PC-3 (cell line): Measurements from ENCODE around the gene AGPAT1.

Experiments used
- CTCF ChIP-seq: fragments of 300-600 bp; sonication (generic); conservative IDR thresholded peaks from 2 replicates; pipeline ENCODE4 v1.5.1; 2017; ENCODE audit warnings: antibody characterized with exemption, low read depth, mild to moderate bottlenecking, low read length
- EZH2phosphoT487 ChIP-seq: fragments of 300-600 bp; sonication (generic); IDR thresholded peaks from 2 replicates; pipeline ENCODE4 v1.6.1; 2018; ENCODE audit warnings: mild to moderate bottlenecking, antibody characterized with exemption, low read length, borderline replicate concordance

GRCh38 chr6:32220021-32220420 lies 44.1 kb upstream of the AGPAT1 start:
- no peak for TF ChIP-seq CTCF
- TF ChIP-seq EZH2phosphoT487: no peak
